Measurements from ENCODE around the gene SUPT6H. TPM values are rescaled to one million over a fixed set of nuclear protein-coding genes. Genes with fewer than 3 reads are reported as not detected.

The SUPT6H gene
- total RNA-seq, 2 experiments from 2014 or later, result 33.7 to 76.5 TPM

GRCh38 chr17:28741358-28742349 is 79.6 kb downstream of the SUPT6H start:
- H3K27ac ChIP-seq (ENCODE audit: low read depth, low read length, poor library complexity, severe bottlenecking), result peak overlapping the region; percentile 95
- intact Hi-C loops (cut with micrococcal nuclease; ENCODE audit: unreplicated experiment), result no loop called here
- peak overlapping the region; percentile 87 for H3K4me2 ChIP-seq (ENCODE audit: low read length)
- ChIA-PET POLR2A (interaction anchor here (1.2 to 5.6 kb wide), 3 partner anchors 14 to 177 kb away, joined by 3 to 56 read pairs (median 7); partner anchors contain the start of genes NEK8, RPL23A and TLCD1), CTCF (ENCODE audit: unreplicated experiment) (interaction anchor here (0.6 to 2.4 kb wide), 2 partner anchors 8 to 14 kb away, joined by 3 to 11 read pairs; partner anchors contain the start of gene NEK8)
- peaks cover 18% of the 10 kb centered on the region for H4K20me1 ChIP-seq (ENCODE audit: insufficient read depth, low read length)
- H3K9me2 ChIP-seq (ENCODE audit: insufficient read depth, low read length), result no peaks in the 10 kb centered on the region
- BruUV-seq (replicated peaks), result no TSS peak
- TF ChIP-seq EZH2phosphoT487 (IDR thresholded peaks at IDR 0.05; ENCODE audit: borderline replicate concordance, low read depth, low read length) (no peak), CTCF (conservative IDR thresholded peaks at IDR 0.05; ENCODE audit: low read length) (no peak)
- no peak overlapping the region for H2AFZ ChIP-seq (ENCODE audit: low read length)
- peak; percentile 93 for DNase-seq (ENCODE audit: low spot score)
- peaks cover 46% of the 10 kb centered on the region for H3K36me3 ChIP-seq (ENCODE audit: insufficient read depth, low read length)
- H3K79me2 ChIP-seq (ENCODE audit: insufficient read depth, low read depth, low read length), result peaks cover 37% of the 10 kb centered on the region
- peaks cover 3% of the 10 kb centered on the region; the same call in 1 of the 2 replicates for H3K9me3 ChIP-seq (ENCODE audit: low read length)
- peak overlapping the region; percentile 38 for H3K4me3 ChIP-seq (ENCODE audit: low read depth, low read length, poor library complexity, severe bottlenecking)
- peaks cover 80% of the 10 kb centered on the region for H3K4me1 ChIP-seq (ENCODE audit: insufficient read depth, low read length, poor library complexity, severe bottlenecking)

GRCh38 chr17:28743243-28744103 is 81.5 kb downstream of the SUPT6H start, which contains the start of gene TRAF4:
TRAF4 (plus strand) TSS chr17:28744011; CDS start chr17:28744113, 102 bp downstream.
- peak within 1 kb of the TSS; percentile 96 for H3K4me2 ChIP-seq (ENCODE audit: low read length)
- ChIA-PET POLR2A (interaction anchor here (0.6 to 5.6 kb wide), 4 partner anchors 10 to 1024 kb away, joined by 3 to 56 read pairs (median 4); partner anchors contain the start of genes NEK8, RPL23A and TLCD1), CTCF (ENCODE audit: unreplicated experiment) (interaction anchor here (0.6 kb wide), 1 partner anchor 45 kb away, joined by 3 read pairs; no protein-coding TSS in a partner anchor)
- TF ChIP-seq EZH2phosphoT487 (IDR thresholded peaks at IDR 0.05; ENCODE audit: borderline replicate concordance, low read depth, low read length), result no peak
- no peak for TF ChIP-seq CTCF (conservative IDR thresholded peaks at IDR 0.05; ENCODE audit: low read length)
- no peak within 1 kb of the TSS for H2AFZ ChIP-seq (ENCODE audit: low read length)
- peaks cover 43% of the 10 kb centered on the region for H3K79me2 ChIP-seq (ENCODE audit: insufficient read depth, low read depth, low read length)
- H3K27ac ChIP-seq (ENCODE audit: low read depth, low read length, poor library complexity, severe bottlenecking), result peak within 1 kb of the TSS; percentile 95
- no TSS peak for BruUV-seq (replicated peaks)
- H3K9me3 ChIP-seq (ENCODE audit: low read length), result peaks cover 3% of the 10 kb centered on the region; the same call in 1 of the 2 replicates
- intact Hi-C loops (cut with micrococcal nuclease; ENCODE audit: unreplicated experiment), result loop anchor here (1.0 kb wide), 1 partner anchor 15 kb away; the partner anchor contains the start of gene NEK8
- H3K36me3 ChIP-seq (ENCODE audit: insufficient read depth, low read length), result peaks cover 60% of the 10 kb centered on the region
- peaks cover 25% of the 10 kb centered on the region for H4K20me1 ChIP-seq (ENCODE audit: insufficient read depth, low read length)
- H3K9me2 ChIP-seq (ENCODE audit: insufficient read depth, low read length), result no peaks in the 10 kb centered on the region
- DNase-seq (ENCODE audit: low spot score), result peak; percentile 92
- H3K4me1 ChIP-seq (ENCODE audit: insufficient read depth, low read length, poor library complexity, severe bottlenecking), result peaks cover 73% of the 10 kb centered on the region
- H3K4me3 ChIP-seq (ENCODE audit: low read depth, low read length, poor library complexity, severe bottlenecking), result peak within 1 kb of the TSS; percentile 98

Measured in OCI-LY7 (cell line).